VCaP (cell line): ENCODE data around the gene ZBTB20.

Experiments used
- H3K27ac ChIP-seq: fragments of 450-650 bp; 2 replicates; pipeline ENCODE4 v1.5.1; 2017
- TF ChIP-seq, protein P1 (sequence below): fragments of 450-650 bp; conservative IDR thresholded peaks from 2 replicates; pipeline ENCODE4 v1.5.1; 2017; ENCODE audit warnings: mild to moderate bottlenecking, moderate library complexity

The ZBTB20 gene

DNA sequence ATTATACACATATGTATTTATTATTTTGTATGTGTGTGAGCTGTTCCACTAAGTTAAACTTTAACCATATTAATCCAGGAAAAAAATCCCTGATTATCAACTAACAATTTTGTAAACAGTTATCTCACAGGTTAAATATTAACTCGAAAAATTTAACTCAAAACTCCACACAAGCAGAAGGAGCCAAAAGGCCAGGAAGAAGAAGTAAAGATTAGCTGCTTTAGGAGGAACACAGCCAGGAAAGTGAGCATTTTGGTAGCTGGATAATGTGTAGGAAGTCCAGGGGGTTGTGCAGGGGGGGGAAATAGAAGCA, 428.2 kb downstream of the ZBTB20 start:
- H3K27ac ChIP-seq: peak overlapping the region; percentile 72
- TF ChIP-seq, protein P1, sequence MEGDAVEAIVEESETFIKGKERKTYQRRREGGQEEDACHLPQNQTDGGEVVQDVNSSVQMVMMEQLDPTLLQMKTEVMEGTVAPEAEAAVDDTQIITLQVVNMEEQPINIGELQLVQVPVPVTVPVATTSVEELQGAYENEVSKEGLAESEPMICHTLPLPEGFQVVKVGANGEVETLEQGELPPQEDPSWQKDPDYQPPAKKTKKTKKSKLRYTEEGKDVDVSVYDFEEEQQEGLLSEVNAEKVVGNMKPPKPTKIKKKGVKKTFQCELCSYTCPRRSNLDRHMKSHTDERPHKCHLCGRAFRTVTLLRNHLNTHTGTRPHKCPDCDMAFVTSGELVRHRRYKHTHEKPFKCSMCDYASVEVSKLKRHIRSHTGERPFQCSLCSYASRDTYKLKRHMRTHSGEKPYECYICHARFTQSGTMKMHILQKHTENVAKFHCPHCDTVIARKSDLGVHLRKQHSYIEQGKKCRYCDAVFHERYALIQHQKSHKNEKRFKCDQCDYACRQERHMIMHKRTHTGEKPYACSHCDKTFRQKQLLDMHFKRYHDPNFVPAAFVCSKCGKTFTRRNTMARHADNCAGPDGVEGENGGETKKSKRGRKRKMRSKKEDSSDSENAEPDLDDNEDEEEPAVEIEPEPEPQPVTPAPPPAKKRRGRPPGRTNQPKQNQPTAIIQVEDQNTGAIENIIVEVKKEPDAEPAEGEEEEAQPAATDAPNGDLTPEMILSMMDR: no peak

DNA sequence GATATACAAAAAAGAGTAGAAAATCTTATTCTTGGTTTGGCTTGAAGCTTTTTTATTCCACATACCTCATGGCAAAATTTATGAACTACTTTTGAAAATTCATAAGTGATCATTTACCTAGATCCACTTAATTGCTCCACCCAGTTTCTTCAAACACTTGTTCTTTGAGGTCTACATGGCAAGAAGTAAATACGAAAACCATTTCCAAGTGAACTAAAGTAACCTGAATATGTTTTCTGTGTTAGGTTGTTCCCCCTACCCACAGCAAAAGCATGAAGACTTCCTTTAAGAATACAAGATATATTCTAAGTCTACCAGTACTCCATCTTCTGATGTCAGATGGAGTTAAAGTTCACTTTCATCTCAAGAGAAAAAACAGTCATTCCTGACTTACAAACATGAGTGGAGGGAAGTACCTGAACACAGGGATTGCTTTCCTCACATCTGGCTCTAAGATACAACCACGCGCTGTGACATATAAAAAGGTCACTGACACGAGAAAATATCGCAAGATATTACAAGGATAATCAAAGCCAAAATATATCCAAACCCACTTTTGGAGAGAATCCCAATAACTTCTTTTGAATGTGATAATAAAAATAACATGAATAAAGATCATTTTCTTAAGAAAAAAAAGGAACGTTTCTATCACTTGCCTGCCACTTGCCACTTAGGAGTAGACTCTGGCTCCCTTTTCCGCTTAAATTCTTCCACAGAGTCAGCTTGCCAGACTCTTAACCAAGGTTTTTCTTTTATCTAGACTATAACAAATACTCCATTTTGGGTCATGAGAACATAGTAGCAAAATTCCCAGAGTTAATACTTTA, 428.8 kb downstream of the ZBTB20 start:
- TF ChIP-seq, protein P1: no peak
- peak overlapping the region; percentile 72 for H3K27ac ChIP-seq

DNA sequence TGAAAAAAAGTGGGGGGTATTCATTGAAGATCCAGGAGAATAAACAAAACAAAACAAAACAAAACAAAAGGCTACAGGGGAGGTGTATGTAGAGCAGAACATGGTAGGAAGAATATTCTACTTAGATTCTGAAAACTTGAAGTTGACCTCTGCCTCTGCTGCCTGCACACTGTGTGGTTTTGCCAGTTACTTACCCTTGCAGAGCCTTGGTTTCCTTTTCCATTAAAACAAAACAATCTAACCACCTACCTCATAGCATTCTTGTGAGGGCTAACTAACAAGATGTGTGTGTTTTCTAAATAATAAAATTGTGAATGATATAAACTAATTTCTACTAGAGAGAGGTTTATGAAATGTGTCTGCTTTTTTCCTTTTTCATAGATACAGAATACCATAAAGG, 430.2 kb downstream of the ZBTB20 start:
- H3K27ac ChIP-seq: no peak overlapping the region
- TF ChIP-seq, protein P1: no peak

DNA sequence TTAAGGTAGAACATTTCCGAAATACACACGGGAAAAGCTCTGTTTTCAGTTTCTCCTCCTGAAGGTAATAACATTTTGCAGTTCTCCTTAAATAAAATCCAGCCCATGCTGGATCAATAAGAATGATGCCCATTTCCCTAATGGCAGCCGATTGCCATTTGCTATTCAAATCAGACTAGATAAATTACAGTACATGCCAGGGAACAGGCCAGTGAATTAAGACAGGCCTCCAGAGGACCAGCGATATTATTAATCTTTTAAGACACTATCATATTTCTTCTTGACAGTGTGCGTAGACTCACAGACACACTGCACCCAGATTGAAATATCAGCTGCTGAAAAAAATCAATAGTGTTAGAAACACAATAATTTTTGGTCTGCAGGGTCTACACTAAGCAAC, 431.0 kb downstream of the ZBTB20 start:
- H3K27ac ChIP-seq: no peak overlapping the region
- TF ChIP-seq, protein P1: no peak

DNA sequence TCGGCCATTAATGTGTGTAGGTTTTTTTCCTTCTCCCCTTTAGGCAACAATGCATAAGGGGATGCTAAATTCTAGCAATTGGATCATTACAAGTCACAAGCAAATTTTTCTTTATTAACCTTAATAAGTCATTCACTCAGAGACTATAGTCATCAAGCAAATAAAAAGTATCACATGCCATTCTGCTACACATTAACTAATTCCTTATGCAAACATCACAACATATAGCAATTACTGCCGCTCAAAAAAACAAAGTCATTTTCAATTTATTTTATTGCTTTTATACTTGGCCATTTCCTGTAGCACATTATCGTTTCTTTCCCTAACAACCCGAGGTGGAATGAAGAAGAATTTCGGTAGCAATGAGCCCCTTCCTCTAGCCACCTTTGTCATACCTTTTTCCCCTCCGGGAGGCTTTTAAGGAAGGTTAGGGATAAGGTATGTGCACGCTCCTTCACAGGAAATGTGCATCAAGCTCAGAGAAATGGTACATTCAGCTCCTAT, 432.1 kb downstream of the ZBTB20 start:
- no peak overlapping the region for H3K27ac ChIP-seq
- TF ChIP-seq, protein P1: no peak

DNA sequence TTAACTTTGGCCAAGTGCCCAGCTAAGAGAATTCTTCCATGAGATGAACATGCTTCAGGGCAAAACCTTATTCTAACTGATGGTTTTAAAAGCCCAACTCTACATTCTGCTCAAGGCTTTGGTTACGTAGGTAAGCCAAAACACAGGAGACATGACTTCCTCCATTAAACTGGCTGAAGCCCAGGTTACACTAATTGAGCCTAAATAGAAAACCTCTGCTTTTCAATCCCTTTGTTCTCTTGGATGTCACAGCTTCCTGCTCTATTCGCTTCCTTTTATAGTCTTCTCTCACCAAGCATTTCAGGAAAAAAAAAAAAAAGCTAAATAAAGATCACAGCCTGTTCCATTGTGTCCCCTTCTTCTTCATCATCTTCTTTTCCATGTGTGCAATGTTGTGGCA, 432.9 kb downstream of the ZBTB20 start:
- no peak overlapping the region for H3K27ac ChIP-seq
- TF ChIP-seq, protein P1: no peak

DNA sequence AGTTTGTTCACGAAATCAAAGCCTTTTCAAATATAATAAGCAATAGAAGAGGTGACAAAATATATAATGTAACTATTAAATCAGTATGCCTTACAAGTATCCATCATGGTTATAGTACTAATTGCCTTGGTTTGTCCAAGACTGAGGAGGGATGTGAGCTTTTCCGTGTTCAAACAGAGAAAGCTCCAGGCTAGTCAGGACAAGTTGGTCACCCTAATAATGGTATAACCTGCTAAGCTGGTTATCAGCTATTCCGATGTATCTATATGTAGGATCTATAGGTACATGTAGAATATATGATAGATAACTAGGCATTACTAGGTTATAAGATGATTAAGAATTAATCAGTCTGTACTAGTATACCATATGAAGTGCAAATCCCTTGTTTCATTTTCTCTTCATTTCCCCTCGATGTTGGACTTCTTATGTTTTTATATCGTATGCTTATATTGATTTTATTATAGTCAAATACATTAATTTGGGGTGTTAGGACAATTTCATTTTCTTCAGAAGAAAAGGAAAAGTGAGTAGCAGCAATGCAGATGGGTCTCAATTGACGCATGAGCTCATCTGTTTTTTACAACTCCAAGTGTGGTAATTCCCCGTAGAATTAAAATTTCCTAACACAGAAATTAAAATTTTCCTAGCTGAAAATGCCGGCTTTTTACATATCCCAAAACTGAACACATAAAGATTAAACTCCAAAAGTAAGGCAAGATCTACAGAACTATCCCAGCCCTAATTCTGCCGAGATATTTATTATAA, 434.2 kb downstream of the ZBTB20 start:
- TF ChIP-seq, protein P1: no peak
- no peak overlapping the region for H3K27ac ChIP-seq
